ENCODE results near the gene RPS5.
"Not testable (repeated sequence)": the region's sequence is repeated elsewhere in the genome, so short reads cannot be mapped to it uniquely, and the experiment has no call there.

RPS5 gene

DNA sequence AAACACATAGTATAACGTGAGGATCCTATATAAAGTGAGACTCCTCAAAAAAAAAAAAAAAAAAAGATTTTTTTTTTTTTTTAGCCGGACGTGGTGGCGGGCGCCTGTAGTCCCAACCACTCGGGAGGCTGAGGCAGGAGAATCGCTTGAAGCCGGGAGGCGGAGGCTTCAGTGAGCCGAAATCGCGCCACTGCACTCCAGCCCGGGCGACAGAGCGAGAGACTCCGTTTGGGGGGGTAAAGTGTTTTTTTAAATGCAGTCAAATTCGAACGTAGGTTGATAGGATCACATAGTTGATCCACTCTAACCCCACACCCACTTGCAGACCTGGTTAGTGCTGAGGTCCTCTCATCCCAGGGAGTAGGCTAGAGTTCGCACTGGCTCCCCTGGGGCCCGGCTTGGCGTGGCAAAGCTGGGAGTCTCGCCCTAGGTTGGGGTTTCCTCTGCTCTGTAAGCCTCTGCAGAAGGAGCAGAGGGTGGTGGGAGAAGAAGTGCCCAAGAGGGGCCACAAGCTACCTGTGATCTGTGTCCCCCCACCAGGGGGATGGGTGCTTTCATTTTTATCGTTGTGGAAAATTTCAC is 14.9 kb downstream of the RPS5 start:
- H3K4me3 ChIP-seq (replicated peaks; ENCODE audit: low read depth, low read length), result peak overlapping the region; percentile 69
- TF ChIP-seq, protein P1, sequence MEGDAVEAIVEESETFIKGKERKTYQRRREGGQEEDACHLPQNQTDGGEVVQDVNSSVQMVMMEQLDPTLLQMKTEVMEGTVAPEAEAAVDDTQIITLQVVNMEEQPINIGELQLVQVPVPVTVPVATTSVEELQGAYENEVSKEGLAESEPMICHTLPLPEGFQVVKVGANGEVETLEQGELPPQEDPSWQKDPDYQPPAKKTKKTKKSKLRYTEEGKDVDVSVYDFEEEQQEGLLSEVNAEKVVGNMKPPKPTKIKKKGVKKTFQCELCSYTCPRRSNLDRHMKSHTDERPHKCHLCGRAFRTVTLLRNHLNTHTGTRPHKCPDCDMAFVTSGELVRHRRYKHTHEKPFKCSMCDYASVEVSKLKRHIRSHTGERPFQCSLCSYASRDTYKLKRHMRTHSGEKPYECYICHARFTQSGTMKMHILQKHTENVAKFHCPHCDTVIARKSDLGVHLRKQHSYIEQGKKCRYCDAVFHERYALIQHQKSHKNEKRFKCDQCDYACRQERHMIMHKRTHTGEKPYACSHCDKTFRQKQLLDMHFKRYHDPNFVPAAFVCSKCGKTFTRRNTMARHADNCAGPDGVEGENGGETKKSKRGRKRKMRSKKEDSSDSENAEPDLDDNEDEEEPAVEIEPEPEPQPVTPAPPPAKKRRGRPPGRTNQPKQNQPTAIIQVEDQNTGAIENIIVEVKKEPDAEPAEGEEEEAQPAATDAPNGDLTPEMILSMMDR (IDR thresholded peaks at IDR 0.05; ENCODE audit: low read depth, low read length, missing control alignments), result no peak
- no peak for DNase-seq (ENCODE audit: extremely low read depth, low read depth)

DNA sequence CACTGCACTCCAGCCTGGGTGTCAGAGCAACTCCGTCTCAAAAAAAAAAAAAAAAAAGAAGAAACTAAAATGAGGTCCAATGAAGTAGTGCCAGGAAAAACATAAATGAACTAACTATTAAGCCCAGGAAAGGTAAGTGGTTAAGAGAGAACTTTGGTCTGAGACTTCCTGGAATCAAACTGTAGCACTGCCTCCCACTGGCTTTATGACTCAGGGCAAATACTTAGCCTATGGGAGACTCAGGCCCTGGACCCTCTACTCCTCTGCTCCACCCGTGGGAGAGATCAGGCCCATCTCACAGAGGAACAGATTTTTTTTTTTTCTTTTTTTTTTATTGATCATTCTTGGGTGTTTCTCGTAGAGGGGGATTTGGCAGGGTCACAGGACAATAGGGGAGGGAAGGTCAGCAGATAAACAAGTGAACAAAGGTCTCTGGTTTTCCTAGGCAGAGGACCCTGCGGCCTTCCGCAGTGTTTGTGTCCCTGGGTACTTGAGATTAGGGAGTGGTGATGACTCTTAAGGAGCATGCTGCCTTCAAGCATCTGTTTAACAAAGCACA is 16.9 kb downstream of the RPS5 start:
- not testable (repeated sequence) for H3K4me3 ChIP-seq (replicated peaks; ENCODE audit: low read depth, low read length); DNase-seq (ENCODE audit: extremely low read depth, low read depth)

DNA sequence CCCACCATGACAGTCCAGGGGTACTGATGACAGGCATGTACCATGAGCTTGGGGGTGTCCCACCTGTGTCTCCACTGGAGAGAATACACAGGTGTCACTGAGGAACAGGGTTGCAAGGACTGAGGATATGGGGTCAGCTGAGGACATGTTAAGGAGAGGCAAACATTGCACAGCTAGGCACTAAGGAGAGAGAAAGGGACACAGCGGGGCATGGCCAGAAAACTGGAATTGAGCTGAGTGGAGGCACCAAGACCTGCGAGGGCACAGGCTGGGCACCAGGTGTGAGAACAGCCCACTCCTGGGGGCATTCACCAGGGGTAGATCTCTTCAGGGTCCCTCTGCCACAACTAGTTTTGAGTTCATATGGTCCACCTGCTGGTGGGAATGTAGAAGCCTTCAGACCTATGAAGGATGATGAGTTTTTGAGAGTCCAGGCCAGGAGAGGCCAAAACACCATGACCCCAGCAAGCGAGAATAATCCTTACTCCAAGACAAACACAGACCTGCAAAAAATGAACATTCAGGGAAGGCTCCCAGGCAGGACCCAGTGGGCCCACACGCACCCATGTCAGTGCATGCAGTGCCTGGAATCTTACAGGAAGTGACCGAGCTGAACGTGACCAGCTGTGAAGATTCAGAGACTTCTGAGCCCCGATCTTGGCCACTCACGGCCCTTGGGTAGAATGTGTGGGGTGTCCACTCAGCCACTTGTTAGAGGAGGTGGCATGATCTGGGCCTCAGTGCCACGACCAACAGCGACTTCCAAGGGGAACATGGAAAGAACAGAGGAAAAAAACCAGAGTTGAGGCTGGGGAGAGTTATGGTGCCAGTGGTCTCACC is 20.0 kb downstream of the RPS5 start:
- peak overlapping the region; percentile 91 for H3K4me3 ChIP-seq (replicated peaks; ENCODE audit: low read depth, low read length)
- TF ChIP-seq, protein P1 (IDR thresholded peaks at IDR 0.05; ENCODE audit: low read depth, low read length, missing control alignments), result peak; percentile 35
- DNase-seq (ENCODE audit: extremely low read depth, low read depth), result no peak

DNA sequence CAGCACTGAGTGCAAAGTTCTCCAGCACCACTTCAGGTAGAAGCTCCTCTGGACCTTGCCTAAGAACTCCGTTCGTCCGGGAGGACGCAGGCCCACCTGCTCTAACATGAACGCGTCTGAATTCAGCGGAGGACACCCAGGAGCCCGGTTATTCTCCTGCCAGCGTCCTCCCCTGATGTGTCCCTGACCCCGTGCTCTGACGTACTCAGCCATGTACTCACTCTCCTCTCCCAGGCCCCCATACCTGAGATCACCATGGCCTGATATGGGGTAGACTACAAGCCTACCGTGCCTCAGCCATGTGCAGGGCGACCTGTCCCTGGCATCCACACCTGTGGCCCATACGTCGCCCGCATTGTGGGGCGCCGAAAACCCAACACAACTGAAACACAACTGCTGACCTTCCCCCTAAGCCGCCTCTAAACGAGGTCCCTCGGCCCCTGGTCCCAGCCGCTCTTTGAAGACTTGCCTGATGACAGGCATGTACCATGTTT is 20.6 kb downstream of the RPS5 start:
- peak overlapping the region; percentile 91 for H3K4me3 ChIP-seq (replicated peaks; ENCODE audit: low read depth, low read length)
- DNase-seq (ENCODE audit: extremely low read depth, low read depth), result no peak
- TF ChIP-seq, protein P1 (IDR thresholded peaks at IDR 0.05; ENCODE audit: low read depth, low read length, missing control alignments), result no peak

DNA sequence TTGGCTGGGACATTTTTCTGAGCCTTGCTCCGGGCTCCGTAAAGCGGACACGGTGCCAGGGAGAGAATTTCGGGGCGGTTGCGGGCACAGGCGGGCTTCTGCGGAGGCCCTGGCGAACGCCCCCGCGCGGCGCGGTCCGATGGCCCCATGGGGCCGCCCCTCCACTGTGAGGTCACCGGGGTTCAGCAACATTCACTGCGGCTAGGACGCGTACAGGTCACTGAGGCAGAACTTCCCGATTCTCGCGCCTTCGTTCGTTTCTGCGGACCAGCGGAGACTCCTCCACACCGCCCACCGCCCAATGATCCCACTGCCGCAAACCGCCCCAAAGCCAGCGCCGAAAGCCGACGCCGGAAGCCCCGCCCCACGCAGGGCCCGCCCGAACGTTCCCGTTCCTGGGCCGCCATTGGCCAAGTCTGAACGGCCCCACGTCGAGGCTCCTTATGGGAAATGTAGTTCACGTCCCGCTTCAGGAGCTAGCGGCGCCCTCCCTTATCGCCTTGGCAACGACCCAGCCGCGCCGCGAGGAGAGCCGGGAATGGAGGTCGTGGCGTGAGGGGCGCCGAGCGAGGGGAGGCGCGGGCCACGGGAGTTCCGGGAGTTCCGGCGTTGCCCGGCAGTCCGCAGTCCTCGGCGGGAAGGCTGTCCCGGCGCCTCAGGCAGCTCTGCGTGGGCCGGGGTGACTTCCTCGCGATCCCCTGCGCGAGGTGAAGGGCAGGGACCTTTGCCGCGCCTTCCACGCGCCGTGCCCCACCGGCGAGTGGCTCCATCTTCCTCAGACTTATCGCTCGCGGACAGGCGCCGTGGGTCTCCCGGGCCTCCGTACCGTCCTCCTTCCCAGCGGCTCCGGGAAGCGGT is 21.3 kb downstream of the RPS5 start, which contains the start of gene ZNF584:
ZNF584 (plus strand) TSS at position 498 of the 858 bp plus-strand sequence. CDS start 499 bp downstream, outside the sequence.
- TF ChIP-seq, protein P1 (IDR thresholded peaks at IDR 0.05; ENCODE audit: low read depth, low read length, missing control alignments), result no peak
- peak; percentile 79 for DNase-seq (ENCODE audit: extremely low read depth, low read depth)
- peak within 1 kb of the TSS; percentile 91 for H3K4me3 ChIP-seq (replicated peaks; ENCODE audit: low read depth, low read length)

DNA sequence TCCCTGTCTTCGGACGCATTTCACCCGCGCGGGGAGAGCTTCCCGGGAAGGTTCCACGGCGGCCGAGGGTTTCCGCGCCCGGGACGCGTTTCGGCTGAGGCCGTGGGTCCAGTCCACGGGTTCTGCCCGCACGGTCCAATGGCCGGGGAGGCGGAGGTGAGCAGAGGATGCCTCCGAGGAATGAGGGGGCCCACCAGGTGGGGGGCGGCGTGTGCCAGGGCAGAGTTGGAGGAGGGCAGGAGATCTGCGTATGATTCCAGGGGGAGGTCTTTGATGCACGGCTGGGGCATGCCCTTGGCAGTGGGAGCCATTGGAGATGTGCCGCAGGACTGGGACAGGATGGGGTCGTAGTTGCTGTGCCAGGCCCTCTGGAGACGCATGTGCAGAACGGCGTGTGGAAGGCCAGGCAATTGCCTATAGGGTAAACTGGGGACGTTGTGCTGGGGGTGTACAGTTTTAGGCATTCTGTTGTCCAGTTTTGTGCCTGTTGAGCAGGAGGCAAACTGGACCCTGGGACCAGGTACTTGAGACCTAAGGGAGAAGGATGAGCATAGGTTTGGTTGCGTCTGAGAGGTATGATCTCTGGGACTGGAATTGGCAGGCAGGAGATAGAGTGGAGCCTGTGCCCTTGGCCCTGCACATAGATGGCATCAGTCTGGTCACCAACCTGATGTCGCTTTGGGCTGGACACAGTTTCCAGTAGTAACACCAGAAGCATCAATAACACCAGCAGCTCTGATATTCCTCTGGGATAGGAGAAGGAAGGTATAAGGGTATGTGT is 22.1 kb downstream of the RPS5 start:
- no peak for DNase-seq (ENCODE audit: extremely low read depth, low read depth)
- TF ChIP-seq, protein P1 (IDR thresholded peaks at IDR 0.05; ENCODE audit: low read depth, low read length, missing control alignments), result no peak
- peak overlapping the region; percentile 91 for H3K4me3 ChIP-seq (replicated peaks; ENCODE audit: low read depth, low read length)

Data from HFF-Myc (cell line).